HG02884 (cell line): ENCODE results near the gene ASB18.
"Not testable (repeated sequence)": the region's sequence is repeated elsewhere in the genome, so short reads cannot be mapped to it uniquely, and the experiment has no call there.

Source experiments
- ATAC-seq: cut with Tn5 transposase; IDR thresholded peaks from one replicate; pipeline ENCODE4 v1.9.1; 2021; ENCODE audit warnings: mild to moderate bottlenecking, moderate library complexity; ENCODE audit not compliant: unreplicated experiment

ASB18 gene, protein sequence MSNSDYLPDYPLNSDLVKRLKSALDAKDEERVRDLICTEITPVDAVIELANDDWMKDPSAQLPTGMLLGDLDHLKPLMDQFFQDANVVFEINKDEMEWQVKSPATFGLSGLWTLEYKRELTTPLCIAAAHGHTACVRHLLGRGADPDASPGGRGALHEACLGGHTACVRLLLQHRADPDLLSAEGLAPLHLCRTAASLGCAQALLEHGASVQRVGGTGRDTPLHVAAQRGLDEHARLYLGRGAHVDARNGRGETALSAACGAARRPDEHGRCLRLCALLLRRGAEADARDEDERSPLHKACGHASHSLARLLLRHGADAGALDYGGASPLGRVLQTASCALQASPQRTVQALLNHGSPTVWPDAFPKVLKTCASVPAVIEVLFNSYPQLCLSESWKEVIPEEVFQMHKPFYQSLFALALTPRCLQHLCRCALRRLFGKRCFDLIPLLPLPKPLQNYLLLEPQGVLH

GRCh38 chr2:236264256-236264655 lies at the start of gene ASB18:
ASB18 (minus strand) TSS chr2:236264406; CDS start chr2:236264345, 61 bp downstream.
- no peak for ATAC-seq

DNA sequence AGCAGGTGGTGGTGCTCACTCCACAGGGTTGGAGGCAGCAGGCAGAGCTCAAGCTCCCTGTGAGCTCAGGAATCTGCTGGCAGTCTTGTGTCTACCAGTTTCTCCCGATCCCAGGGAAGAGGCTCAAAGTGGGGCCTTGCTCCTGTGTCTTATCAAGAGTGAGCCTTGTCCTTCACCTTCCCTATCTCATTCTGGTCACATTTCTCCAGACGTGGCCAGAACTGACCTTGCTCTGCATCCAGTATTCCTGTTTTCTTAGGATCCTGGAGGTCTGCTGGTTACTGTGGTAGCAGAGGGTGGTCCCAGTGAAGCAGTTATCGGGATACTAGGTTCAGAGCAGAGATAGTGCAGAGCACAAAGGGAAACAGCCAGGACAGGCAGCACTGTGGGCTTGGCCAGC lies 47.1 kb upstream of the ASB18 start:
- no peak for ATAC-seq

DNA sequence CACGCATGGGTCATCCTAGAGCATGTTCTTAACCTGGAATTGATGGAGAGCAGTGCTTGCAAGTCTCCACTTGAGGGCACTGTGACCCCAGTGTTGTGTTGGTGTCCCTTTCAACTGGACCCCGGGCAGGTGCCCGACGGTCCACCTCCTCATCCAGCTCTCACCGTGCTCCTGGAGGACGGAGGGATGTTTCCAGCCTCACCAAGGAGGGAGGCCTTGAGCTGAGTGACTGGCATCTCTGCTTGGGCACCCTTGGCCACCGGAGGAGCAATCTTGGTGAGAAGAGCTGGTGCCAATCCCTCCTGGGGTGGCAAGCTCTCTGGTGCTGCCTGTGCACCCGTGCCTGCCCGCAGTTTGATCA lies 45.4 kb upstream of the ASB18 start:
- ATAC-seq, result no peak

DNA sequence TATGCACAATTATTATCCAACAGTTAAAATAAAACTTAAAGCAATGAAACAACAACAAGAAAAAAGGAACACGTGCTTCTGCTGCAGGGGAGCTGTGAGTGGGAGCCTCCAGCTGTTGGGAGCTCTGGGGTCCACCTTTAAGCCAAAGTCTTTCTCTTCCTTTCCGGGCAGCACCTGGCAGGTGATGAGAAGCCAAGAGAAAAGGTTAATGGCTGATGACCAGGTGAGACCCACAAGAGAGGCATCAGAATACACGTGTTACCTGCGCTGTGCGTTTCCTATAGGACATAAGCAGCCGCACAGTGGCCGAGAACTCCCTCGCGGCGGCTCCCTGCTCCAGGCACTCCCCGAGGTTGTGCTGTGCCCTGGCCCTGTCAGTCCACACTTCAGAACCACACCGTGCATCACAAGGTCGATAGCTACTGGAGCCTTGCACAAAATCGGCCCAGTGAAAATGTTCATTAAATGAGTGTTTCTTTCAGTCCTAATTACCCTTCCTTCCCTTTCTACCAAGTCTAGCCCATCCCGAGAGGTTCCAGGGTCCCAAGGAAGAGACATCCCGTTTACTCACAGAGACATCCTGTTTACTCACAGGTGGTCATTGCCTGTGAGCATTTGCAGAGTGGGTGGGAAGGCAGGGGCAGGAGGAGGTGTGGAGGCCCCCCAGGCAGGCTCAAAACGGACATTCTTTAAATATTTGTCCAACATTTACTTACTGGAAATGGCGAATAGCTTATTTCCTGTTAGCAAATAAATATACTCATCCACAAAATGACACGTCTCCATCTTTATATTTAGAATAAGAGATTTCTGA lies 44.9 kb upstream of the ASB18 start:
- ATAC-seq, result no peak

DNA sequence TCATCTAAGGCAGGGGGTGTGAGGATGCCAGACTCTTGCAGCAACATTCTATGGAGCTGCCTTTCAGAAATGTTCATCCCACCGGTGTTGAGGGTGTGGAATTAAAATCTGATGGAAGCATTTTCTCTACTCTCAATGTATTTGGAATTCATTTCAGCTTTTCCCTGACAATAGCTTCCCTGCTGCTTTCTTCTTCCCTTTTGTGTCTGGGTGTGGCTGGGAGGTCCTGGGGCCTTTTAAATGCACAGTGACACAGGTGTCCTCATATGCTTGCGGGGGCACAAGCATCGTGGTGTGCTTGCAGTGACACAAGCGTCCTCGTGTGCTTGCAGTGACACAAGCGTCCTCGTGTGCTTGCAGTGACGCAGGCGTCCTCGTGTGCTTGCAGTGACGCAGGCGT lies 43.4 kb upstream of the ASB18 start:
- no peak for ATAC-seq

DNA sequence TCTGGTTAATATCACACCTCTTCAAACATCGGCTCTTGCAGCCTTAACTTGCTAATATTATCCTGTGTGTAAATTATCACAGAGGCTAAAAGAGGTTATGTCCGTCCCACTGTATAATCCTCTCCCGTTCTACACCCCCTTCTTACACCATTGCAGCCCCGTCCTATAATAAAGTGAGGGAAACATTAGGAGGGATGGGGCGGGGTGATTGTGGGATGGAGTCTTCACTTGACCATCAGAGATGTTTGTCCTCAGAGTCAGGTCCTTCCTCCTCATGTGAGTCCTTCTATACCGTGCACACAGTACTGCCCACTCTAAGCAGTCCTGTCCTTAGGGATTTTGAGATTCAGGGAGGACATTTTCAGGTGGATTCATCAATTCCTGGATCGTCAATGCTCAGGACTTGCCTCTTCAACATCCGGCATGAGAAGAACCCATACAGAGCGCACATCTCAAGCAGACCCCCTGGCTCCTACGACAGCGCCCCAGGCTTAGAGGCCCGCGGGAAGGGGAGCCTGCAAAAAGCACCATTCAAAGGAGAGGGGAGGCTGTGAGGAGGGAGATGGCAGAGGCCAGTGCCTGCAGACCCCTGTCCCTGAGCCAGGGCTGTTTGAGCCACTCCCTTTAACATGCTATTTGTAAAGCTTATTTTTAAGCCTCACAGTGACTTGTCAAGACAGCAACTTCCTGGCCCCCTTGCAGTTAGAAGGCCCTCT lies 42.8 kb upstream of the ASB18 start:
- ATAC-seq, result no peak

DNA sequence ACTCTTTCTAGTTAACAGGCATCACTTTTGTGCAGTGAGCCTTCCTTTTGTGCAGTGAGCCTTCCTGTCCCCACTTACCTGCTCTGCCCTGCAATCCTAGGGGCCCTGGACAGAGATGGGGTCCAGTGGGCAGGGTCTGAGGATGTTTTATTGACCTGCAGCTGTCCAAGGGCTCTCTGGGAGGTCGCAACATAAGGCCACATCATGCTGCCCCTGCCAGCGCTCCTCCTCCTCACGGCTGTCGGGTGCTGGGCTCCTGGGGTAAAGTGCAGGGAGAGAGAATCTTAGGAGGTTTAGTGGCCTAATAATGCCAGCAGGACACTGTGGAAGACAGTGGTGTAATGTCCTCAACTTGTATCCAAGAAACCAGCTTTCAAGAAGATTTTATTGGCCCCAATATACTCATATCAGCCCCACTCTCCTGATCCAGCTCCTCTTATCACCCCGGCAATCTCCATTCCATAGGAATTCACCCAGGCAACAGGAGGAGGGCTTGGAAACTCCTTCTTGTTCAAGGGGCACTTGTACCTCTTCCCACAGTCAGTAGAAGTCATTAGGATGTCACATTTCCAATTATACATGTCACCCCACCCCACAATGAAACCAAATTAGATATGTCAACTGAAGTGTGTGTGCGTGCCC lies 41.9 kb upstream of the ASB18 start:
- no peak for ATAC-seq

GRCh38 chr2:236305531-236305930 lies 41.3 kb upstream of the ASB18 start:
- no peak for ATAC-seq

DNA sequence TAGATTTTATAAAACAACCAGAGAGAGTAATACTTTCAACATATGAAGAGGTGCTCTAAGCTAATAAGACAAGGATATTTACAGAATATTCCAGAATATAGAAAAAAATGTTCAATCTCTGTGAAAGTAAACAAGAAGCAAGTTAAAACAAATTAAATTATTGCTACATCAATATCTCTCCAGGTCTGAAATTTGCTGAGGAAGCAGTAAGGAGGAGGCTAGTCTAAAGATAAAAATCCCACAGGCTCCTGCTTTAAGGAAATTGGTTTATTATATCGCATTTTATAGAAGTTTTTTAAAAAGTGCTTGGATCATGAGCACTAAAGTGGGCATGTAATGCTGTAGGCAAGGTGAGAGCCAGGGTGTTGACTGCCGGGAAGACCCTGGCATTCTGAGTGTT lies 39.7 kb upstream of the ASB18 start:
- no peak for ATAC-seq

DNA sequence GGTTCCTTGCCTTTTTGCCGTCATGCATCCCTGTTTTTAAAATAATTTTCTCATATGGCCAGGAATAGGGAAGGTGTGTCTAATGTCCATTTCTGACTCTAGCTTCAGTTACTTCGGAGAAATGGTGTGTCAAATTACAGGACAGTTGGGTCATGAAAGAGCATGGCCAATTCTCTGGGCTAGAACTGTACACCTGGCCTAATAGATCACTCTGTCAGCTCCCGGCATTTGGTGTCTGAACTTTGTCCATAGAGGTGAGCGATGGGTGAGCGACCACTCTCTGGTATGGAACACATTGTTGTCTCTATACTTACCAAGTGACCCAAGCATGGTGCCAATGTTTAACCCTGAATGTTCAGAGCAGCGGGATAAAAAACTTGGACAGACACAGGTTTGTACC lies 38.3 kb upstream of the ASB18 start:
- no peak for ATAC-seq

DNA sequence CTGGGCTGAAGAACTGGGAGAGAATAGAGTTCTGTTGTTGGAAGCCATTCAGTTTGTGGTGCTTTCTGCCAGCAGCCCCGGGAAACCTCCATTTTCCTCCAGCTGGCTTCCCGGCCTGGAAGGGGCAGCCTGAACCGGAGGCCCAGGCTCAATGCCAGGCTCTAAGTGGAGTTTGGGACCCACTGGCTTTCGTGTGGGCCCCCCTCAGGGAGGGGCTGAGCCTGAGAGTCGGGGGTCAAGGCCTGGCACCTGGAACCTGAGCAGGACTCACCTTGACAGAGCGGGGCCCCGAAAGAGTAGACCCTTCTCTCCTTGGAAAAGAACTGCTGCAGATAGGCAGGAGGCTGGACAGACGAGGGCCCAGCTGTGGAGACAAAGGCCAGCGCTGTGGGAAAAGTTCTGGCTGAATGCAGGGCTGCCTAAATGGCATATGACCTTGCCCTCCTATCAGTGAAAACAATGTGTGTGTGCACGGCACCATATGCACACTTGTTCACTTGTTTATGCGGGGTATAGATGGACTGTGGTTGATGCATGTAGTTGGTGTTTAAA lies 34.8 kb upstream of the ASB18 start:
- no peak for ATAC-seq

DNA sequence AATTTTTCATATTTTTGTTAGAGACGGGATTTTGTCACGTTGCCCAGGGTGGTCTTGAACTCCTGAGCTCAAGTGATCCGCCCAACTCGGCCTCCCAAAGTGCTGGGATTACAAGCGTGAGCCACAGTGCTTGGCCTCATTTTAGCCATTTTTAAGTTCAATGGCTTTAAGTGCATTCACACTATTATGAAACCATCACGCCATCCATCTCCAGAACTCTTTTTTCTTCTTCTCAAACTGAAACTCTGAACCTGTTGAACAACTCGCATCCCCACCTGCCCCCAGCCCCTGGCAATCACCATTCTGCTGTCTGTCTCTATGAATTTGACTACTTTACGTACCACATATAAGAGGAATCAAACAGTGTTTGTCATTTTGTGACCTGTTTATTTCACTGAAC lies 31.3 kb upstream of the ASB18 start:
- no peak for ATAC-seq

GRCh38 chr2:236294647-236295046 lies 30.4 kb upstream of the ASB18 start:
- ATAC-seq, result no peak

DNA sequence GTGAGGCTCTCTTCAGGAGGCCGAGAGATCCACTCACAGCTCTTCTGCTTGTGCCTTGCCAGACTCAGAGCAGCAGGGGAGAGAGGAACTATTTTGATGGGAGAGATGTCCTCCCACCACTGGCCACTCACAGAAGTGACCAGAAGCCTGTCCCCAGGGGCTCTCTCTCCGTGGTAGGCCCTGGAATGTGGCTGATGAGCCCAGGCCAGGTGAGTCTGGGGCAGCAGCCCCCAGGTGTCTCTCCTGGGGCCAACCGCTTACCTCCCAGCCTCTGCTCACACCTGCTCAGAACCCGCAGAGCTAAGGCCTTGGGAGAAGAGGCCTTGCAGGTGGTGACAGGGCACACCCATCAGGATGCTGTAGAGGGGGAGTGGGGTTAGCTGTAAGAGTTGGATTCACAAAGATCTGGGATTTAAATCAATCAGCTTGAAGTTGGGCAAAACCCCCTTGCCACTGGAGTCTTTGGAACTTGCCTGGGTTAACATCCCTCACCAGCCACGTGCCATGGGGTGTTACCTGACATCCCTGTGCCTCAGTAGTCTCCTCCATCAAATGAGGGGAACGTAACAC lies 29.1 kb upstream of the ASB18 start:
- no peak for ATAC-seq

DNA sequence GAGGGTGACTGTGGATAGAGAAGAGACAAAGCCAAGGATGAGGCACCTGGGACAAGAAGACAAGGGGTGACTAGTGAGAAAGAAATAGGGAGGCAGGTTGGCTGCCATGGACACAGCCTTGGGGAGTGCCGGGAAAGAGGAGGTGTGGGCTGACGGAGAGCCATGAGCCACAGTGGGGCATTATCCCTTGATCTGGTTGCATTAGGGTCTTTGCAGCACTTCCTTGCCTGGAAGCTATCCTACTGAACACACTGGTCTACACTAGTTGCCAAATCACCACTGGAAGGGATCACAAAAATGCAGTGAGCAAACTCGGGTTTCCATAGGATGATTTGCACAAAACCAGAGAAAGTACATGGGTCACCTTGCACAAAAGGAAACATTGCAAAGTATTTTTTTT lies 27.7 kb upstream of the ASB18 start:
- ATAC-seq, result no peak

DNA sequence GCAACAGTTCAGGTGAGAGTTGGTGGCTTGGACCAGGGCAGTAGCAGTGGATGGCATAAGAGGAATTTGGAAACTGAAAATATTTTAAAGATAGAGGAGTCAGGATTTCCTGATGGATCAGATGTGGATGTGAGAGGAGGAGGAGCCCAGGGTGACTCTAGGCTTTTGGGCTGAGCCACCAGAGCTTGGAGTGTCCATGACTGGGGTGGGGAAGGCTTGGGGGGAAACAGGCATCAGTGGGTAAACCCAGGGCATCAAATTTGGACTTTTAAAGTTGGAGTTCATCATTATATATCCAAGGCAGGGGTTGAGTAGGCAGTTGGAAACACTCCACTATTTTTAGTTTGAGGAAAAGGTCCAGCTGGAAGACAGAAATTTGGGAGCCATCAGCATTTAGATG lies 27.3 kb upstream of the ASB18 start:
- ATAC-seq, result no peak

GRCh38 chr2:236290742-236291425 lies 26.7 kb upstream of the ASB18 start:
- ATAC-seq, result no peak

DNA sequence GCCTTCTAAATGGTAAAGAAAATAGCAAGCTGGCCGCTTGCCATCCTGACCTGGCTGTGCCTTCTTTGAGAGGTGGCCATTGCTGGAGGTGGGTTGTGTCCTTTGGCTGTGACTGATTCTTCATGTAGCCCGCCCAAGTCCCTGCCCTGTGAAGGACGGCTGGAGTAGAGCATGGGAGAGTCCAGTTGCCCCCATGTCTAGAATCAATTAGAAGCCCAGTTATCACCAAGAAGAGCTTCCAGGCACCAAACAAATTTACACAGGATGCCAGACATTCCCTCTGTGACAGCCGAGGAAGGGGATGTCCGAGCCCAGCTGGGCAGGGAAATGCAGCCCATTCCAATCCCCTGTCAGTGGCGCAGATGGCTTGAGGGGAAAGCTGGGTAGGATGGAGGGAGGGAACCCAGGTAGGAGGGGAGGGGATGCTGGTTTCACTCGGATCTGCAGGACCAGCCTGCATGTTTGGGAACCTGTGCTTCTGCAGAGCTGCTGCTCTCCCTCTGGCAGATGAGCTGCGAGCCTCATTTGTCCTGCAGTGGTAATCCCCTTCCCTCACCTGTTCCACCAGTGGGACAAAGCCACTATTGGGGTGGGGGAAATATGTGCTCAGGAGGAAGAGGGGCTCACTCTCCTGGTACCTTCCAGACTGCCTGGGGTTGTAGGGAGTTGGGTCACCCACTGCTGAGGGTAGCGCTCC lies 25.7 kb upstream of the ASB18 start:
- no peak for ATAC-seq

GRCh38 chr2:236288373-236288772 lies 24.2 kb upstream of the ASB18 start:
- ATAC-seq, result not testable (repeated sequence)
